Stomach (tissue), 9 donors: Measurements from ENCODE around the gene NFATC1. TPM values are rescaled to one million over a fixed set of nuclear protein-coding genes. Genes with fewer than 3 reads are reported as not detected.

Experiments
- DNase-seq, 2 donors: peaks; one replicate each; pipeline versions ENCODE4 v3.0.0 to v3.0.0-alpha.2; 2013 to 2019
- H3K27ac ChIP-seq, 5 donors: fragments of 200-600 bp in 4 of 5; sonication (generic) in 4 of 5; one replicate each; pipeline ENCODE4 v1.5.1; 2013 to 2019; ENCODE audit warnings: mild to moderate bottlenecking in 1 of 5, moderate library complexity in 1 of 5
- H3K27me3 ChIP-seq, 3 donors: fragments of 200-600 bp; sonication (generic); one replicate each; pipeline ENCODE4 v1.5.1; 2017 to 2019; ENCODE audit warnings: mixed run types in 1 of 3
- H3K36me3 ChIP-seq, 4 donors: fragments of 200-600 bp; sonication (generic); 1 replicate in 3 of 4; 2 replicates in 1 of 4; pipeline ENCODE4 v1.5.1; 2016 to 2019
- H3K4me1 ChIP-seq, 4 donors: fragments of 200-600 bp; sonication (generic); one replicate each; pipeline ENCODE4 v1.5.1; 2016 to 2019
- H3K4me3 ChIP-seq, 4 donors: fragments of 200-600 bp; sonication (generic) in 3 of 4; one replicate each; pipeline ENCODE4 v1.5.1; 2016 to 2019; ENCODE audit warnings: mild to moderate bottlenecking in 1 of 4
- H3K9me3 ChIP-seq, 4 donors: fragments of 200-600 bp; sonication (generic); one replicate each; pipeline ENCODE4 v1.5.1; 2016 to 2019
- EP300 ChIP-seq: sonication (generic); formaldehyde crosslinking; IDR thresholded peaks from one replicate; pipeline ENCODE4 v1.6.1; 2017; ENCODE audit warnings: antibody characterized with exemption
- POLR2A ChIP-seq, 4 donors: fragments of 450-650 bp; IDR thresholded peaks; one replicate each; pipeline ENCODE4 v1.6.1; 2016; ENCODE audit warnings: antibody characterized with exemption in 4 of 4, control low read depth in 2 of 4, mild to moderate bottlenecking in 1 of 4, moderate library complexity in 1 of 4
- POLR2AphosphoS5 ChIP-seq, 3 donors: sonication (generic); formaldehyde crosslinking; IDR thresholded peaks; one replicate each; pipeline ENCODE4 v1.6.1; 2016; ENCODE audit warnings: antibody characterized with exemption in 3 of 3
- WGBS, 5 donors: extraction: QIAGEN DNeasy Blood & Tissue Kit in 3 of 5; methylation state at CpG; one replicate each; pipeline versions ENCODE4 v1.1.5 to v1.1.7; 2013 to 2018; 5-methylcytosine and 5-hydroxymethylcytosine counted together
- intact Hi-C: fragments of 100-400 bp; cut with DNase I; formaldehyde crosslinking; loops from one replicate; pipeline ENCODE4 v1.15.1; 2023; ENCODE audit warnings: low total_unique reads
- polyA plus RNA-seq, 3 donors: library from polyadenylated mRNA; stranded (reverse); fragments of 200-250 nt; gene quantifications; one replicate each; pipeline ENCODE4 v1.2.3, GENCODE V29; 2013
- total RNA-seq, 5 donors: library from RNA; depleted of rRNA; stranded (reverse); fragments of >200 nt; gene quantifications; one replicate each; pipeline versions ENCODE4 v1.1.0 to v1.2.3, GENCODE V29; 2014 to 2016
- TF ChIP-seq, protein P1 (sequence below), 7 experiments: fragments of 450-650 bp in 4 of 7; fragments of 200-600 bp in 3 of 7; sonication (generic) in 3 of 7; IDR thresholded peaks; one replicate each; pipeline ENCODE4 v1.5.1; 2016 to 2019; ENCODE audit warnings: antibody characterized with exemption in 7 of 7, control low read depth in 2 of 7, mild to moderate bottlenecking in 1 of 7
- donor health status: healthy with polysubstance abuse.
- donor health status: Bipolar disorder and iron deficiency.
- donor health status: healthy.

The NFATC1 gene
- total and polyA plus RNA-seq, 8 donors: 2.6 to 14.0 (median 6.1) TPM

GRCh38 chr18:79422022-79422782 lies 26.5 kb downstream of the NFATC1 start:
- DNase-seq: no peak
- WGBS, 5 donors: 75 to 95% (median 85%) methylated on average over 21 to 24 of the region's 24 CpGs
- no peaks in the 10 kb centered on the region for H3K9me3 ChIP-seq

DNA sequence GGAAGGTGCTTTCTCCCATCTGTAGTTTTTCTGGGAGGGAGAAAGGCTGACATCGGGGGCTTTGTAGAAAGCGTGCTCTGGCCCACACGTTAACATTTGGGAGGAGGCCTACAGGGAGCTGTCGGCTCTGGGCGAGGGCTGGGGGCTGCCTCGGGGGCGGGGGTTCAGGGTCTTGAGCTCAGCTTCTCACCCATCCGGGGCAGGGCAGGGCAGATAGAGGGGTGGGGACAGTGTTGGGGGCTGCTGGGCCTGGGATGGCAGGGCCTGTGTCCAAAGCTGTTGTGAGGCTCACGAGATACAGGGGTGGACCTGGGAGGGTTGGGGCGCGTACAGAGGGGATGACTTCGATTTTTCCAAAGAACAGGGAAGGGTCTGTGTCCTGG lies 27.0 kb downstream of the NFATC1 start:
- H3K36me3 ChIP-seq: peaks cover 0 to 20% (median 13%) of the 10 kb centered on the region in 4 donors
- intact Hi-C loops: no loop called here
- 85 to 96% (median 89%) methylated on average over 11 to 12 of the region's 12 CpGs for WGBS, 5 donors
- H3K9me3 ChIP-seq: no peaks in the 10 kb centered on the region
- no peaks in the 10 kb centered on the region for H3K27me3 ChIP-seq
- H3K4me1 ChIP-seq: peaks cover 0 to 23% (median 9%) of the 10 kb centered on the region in 4 donors
- DNase-seq: no peak
- H3K4me3 ChIP-seq: no peak overlapping the region
- no peak overlapping the region for H3K27ac ChIP-seq
- TF ChIP-seq, protein P1, sequence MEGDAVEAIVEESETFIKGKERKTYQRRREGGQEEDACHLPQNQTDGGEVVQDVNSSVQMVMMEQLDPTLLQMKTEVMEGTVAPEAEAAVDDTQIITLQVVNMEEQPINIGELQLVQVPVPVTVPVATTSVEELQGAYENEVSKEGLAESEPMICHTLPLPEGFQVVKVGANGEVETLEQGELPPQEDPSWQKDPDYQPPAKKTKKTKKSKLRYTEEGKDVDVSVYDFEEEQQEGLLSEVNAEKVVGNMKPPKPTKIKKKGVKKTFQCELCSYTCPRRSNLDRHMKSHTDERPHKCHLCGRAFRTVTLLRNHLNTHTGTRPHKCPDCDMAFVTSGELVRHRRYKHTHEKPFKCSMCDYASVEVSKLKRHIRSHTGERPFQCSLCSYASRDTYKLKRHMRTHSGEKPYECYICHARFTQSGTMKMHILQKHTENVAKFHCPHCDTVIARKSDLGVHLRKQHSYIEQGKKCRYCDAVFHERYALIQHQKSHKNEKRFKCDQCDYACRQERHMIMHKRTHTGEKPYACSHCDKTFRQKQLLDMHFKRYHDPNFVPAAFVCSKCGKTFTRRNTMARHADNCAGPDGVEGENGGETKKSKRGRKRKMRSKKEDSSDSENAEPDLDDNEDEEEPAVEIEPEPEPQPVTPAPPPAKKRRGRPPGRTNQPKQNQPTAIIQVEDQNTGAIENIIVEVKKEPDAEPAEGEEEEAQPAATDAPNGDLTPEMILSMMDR (IDR thresholded peaks at IDR 0.05): no peak
- no peak for TF ChIP-seq POLR2A (IDR thresholded peaks at IDR 0.05)
- TF ChIP-seq POLR2AphosphoS5 (IDR thresholded peaks at IDR 0.05): no peak
- no peak for TF ChIP-seq EP300

More at GRCh38 chr18:79422022-79422782, 26.5 kb downstream of the NFATC1 start:
- H3K36me3 ChIP-seq: peaks cover 0 to 20% (median 13%) of the 10 kb centered on the region in 4 donors
- H3K4me1 ChIP-seq: peaks cover 0 to 23% (median 9%) of the 10 kb centered on the region in 4 donors
- no peaks in the 10 kb centered on the region for H3K27me3 ChIP-seq
- H3K27ac ChIP-seq: no peak overlapping the region
- no peak for TF ChIP-seq POLR2A (IDR thresholded peaks at IDR 0.05)
- no peak overlapping the region for H3K4me3 ChIP-seq
- intact Hi-C loops: no loop called here

- intact Hi-C loops: no loop called here
- H3K27me3 ChIP-seq: no peaks in the 10 kb centered on the region
- peaks cover 0 to 19% (median 9%) of the 10 kb centered on the region in 4 donors for H3K4me1 ChIP-seq
- DNase-seq: no peak
- no peaks in the 10 kb centered on the region for H3K9me3 ChIP-seq
- peak overlapping the region in 1 of 5 donors; percentile 31 for H3K27ac ChIP-seq
- peaks cover 0 to 20% (median 13%) of the 10 kb centered on the region in 4 donors for H3K36me3 ChIP-seq
- whole genome bisulfite sequencing, 5 donors: 87 to 95% (median 91%) methylated on average over 21 to 26 of the region's 26 CpGs
- no peak overlapping the region for H3K4me3 ChIP-seq
- TF ChIP-seq POLR2AphosphoS5 (IDR thresholded peaks at IDR 0.05) (no peak), EP300 (no peak), POLR2A (IDR thresholded peaks at IDR 0.05) (no peak)
- TF ChIP-seq, protein P1 (IDR thresholded peaks at IDR 0.05): no peak
Observed at GRCh38 chr18:79423211-79424007, 27.7 kb downstream of the NFATC1 start.

DNA sequence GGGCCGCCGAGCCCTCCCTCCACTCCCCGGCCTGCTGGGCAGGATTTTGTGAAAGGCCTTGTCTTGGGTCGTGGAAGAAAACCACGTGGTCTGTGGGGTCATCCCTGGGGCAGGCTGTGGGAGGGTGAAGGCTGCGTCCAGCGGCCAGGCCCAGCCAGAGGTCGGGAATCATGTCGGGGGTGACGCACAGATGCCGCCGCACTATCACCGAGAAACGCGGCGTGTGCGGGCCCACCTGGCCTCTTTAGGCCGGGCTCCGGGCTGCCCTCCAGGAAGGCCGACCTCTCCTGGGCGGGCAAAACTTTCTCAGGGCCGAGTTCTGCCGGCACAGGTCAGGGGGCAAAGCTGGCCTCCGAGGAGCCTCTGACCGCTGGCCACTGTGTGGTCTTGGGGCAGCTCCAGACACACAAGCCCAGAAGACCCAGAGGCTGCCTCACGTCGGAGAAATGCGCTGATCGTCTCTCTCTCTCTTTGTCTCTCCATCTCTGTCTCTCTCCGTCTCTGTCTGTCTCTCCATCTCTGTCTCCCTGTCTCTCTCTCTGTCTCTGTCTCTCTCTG lies 28.4 kb downstream of the NFATC1 start:
- no peak overlapping the region for H3K4me3 ChIP-seq
- DNase-seq: peak in 1 of 2 donors; percentile 57
- no peaks in the 10 kb centered on the region for H3K27me3 ChIP-seq
- peaks cover 0 to 17% (median 9%) of the 10 kb centered on the region in 4 donors for H3K4me1 ChIP-seq
- peaks cover 0 to 20% (median 13%) of the 10 kb centered on the region in 4 donors for H3K36me3 ChIP-seq
- no peaks in the 10 kb centered on the region for H3K9me3 ChIP-seq
- TF ChIP-seq EP300: no peak
- TF ChIP-seq, protein P1 (IDR thresholded peaks at IDR 0.05): no peak
- no peak for TF ChIP-seq POLR2A (IDR thresholded peaks at IDR 0.05)
- TF ChIP-seq POLR2AphosphoS5 (IDR thresholded peaks at IDR 0.05): no peak
- WGBS, 5 donors: 69 to 85% (median 80%) methylated on average over 22 to 30 of the region's 30 CpGs
- peak overlapping the region in 1 of 5 donors; percentile 31 for H3K27ac ChIP-seq
- intact Hi-C loops: no loop called here
